22Rv1 (cell line): ENCODE data around the gene PIAS1.

Source experiments
- ZFX ChIP-seq: fragments of 450-650 bp; IDR thresholded peaks from 2 replicates; pipeline ENCODE4 v1.6.1; 2017; ENCODE audit warnings: antibody characterized with exemption, borderline replicate concordance
- TF ChIP-seq, protein P1 (sequence below): fragments of 450-650 bp; IDR thresholded peaks from 2 replicates; pipeline ENCODE4 v1.5.1; 2017; ENCODE audit warnings: mild to moderate bottlenecking

GRCh38 chr15:68078365-68078764 is 24.2 kb downstream of the PIAS1 start:
- TF ChIP-seq, protein P1, sequence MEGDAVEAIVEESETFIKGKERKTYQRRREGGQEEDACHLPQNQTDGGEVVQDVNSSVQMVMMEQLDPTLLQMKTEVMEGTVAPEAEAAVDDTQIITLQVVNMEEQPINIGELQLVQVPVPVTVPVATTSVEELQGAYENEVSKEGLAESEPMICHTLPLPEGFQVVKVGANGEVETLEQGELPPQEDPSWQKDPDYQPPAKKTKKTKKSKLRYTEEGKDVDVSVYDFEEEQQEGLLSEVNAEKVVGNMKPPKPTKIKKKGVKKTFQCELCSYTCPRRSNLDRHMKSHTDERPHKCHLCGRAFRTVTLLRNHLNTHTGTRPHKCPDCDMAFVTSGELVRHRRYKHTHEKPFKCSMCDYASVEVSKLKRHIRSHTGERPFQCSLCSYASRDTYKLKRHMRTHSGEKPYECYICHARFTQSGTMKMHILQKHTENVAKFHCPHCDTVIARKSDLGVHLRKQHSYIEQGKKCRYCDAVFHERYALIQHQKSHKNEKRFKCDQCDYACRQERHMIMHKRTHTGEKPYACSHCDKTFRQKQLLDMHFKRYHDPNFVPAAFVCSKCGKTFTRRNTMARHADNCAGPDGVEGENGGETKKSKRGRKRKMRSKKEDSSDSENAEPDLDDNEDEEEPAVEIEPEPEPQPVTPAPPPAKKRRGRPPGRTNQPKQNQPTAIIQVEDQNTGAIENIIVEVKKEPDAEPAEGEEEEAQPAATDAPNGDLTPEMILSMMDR = no peak
- no peak for TF ChIP-seq ZFX
